ENCODE results near the gene TEN1. TPM values are rescaled to one million over a fixed set of nuclear protein-coding genes. Genes with fewer than 3 reads are reported as not detected.

The TEN1 gene
- total and polyA plus RNA-seq, 2 of the 13 experiments (the other 11 are each of a cell fraction or from before 2014, with no cell fraction given) = 18.0 to 21.3 TPM

- TF ChIP-seq, protein P1, sequence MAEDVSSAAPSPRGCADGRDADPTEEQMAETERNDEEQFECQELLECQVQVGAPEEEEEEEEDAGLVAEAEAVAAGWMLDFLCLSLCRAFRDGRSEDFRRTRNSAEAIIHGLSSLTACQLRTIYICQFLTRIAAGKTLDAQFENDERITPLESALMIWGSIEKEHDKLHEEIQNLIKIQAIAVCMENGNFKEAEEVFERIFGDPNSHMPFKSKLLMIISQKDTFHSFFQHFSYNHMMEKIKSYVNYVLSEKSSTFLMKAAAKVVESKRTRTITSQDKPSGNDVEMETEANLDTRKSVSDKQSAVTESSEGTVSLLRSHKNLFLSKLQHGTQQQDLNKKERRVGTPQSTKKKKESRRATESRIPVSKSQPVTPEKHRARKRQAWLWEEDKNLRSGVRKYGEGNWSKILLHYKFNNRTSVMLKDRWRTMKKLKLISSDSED (CRISPR knock-in tag; IDR thresholded peaks at IDR 0.05) = no peak
These were observed 67.0 kb downstream of the TEN1 start (continued) for GRCh38 chr17:76046064-76046463.

DNA sequence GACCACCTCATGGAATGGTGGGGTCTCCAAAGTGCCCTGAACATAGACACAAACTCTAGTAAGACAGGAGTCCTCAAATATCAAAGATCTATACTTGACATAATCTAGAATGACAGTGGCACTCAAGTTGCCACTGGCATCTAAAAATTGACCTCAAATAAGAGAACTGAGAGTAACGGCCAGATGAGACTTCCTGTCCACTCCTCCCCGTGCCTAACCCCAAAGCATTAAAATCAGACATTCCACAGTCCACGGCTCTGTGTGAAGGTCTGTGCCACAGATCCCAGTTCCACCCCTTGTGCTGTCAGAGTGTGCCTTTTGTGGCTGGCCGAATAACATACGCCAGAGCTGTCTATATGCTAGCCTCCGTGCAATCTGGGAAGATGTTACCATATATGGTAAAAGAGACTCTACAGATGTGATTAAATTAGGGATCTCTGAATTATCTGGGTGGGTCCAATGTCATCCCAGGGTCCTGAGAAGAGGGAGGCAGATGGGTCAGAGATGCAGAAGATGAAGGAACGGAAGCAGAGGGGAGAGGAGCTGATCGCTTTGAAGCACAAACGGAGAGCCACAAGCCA lies 69.1 kb downstream of the TEN1 start:
- Histone ChIP-seq H2AFZ (ENCODE audit: low read length) (no peak overlapping the region), H3K9me3 (ENCODE audit: low read length) (no peaks in the 10 kb centered on the region), H3K79me2 (ENCODE audit: insufficient read depth, low read length) (no peaks in the 10 kb centered on the region), H3K9ac (ENCODE audit: insufficient read depth, low read depth, low read length) (no peak overlapping the region), H3K4me3 (replicated peaks in 1 of 3; ENCODE audit: insufficient read depth in 1 of 3, low read depth in 2 of 3, low read length in 3 of 3) (no peak overlapping the region), H4K20me1 (ENCODE audit: insufficient read depth, low read length) (no peaks in the 10 kb centered on the region), H3K27me3 (ENCODE audit: control insufficient read depth in 1 of 2, insufficient read depth in 2 of 2, low read length in 2 of 2) (no peaks in the 10 kb centered on the region), H3K27ac (ENCODE audit: extremely low read length, insufficient read depth, low read length) (no peak overlapping the region), H3K4me1 (ENCODE audit: insufficient read depth, low read length) (no peaks in the 10 kb centered on the region), H3K36me3 (replicated peaks in 1 of 2; ENCODE audit: control insufficient read depth in 1 of 2, insufficient read depth in 2 of 2, low read length in 2 of 2) (peaks cover 59 to 90% of the 10 kb centered on the region in 2 experiments), H3K4me2 (ENCODE audit: low read depth, low read length) (no peak overlapping the region)
- TF ChIP-seq PAX8 (CRISPR knock-in tag; IDR thresholded peaks at IDR 0.05; ENCODE audit: borderline replicate concordance) (no peak), ZNF746 (CRISPR knock-in tag; IDR thresholded peaks at IDR 0.05) (no peak), MLLT10 (CRISPR knock-in tag; IDR thresholded peaks at IDR 0.05) (no peak), FOXK1 (CRISPR knock-in tag; IDR thresholded peaks at IDR 0.05; ENCODE audit: borderline replicate concordance, low read depth) (no peak)
- no peak for ATAC-seq
- CTCF ChIA-PET (ENCODE audit: low intra/inter-chr PET ratio, low total read pairs) = no interaction called here
- DNase-seq (ENCODE audit: low spot score) = no peak
- FAIRE-seq = no peak
- in situ Hi-C loops (cut with HindIII; ENCODE audit: extremely low pct_ligation_motif_present, low pct_unique_long_range_greater_than_20kb) (no loop called here), intact Hi-C loops (cut with micrococcal nuclease; ENCODE audit: unreplicated experiment) (no loop called here)
- 98% methylated on average over 9 of the region's 9 CpGs for WGBS (ENCODE audit: low lambda C conversion rate)
- no TSS peak for BruUV-seq (replicated peaks)
- POLR2A ChIA-PET = no interaction called here

DNA sequence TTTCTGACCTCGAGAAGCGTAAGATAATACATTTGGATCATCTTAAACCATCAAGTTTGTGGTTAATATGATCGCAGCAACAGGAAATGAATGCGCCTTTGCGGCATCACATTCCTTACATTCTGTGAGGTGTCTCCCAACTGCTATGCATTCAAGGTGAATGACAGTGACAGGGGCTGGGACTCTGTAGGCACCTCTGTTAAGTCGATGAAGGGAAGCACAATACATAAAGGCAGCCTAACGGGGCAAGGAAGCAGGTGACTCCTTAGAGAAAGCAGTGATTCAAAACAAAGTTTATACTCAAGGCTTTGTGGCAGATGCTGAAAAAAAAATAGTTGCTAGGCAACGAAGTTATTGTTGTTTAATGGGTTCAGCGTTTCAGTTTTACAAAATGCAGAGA lies 69.7 kb downstream of the TEN1 start:
- no peaks in the 10 kb centered on the region for H3K9me3 ChIP-seq (ENCODE audit: low read length)
- ATAC-seq = no peak
- H3K79me2 ChIP-seq (ENCODE audit: insufficient read depth, low read length) = no peaks in the 10 kb centered on the region
- FAIRE-seq = no peak
- peaks cover 59 to 90% of the 10 kb centered on the region in 2 experiments for H3K36me3 ChIP-seq (replicated peaks in 1 of 2; ENCODE audit: control insufficient read depth in 1 of 2, insufficient read depth in 2 of 2, low read length in 2 of 2)
- TF ChIP-seq RFX1 (IDR thresholded peaks at IDR 0.05) = peak; percentile 24; the same call in 1 of the 2 replicates
- TF ChIP-seq SETDB1 (CRISPR knock-in tag; IDR thresholded peaks at IDR 0.05; ENCODE audit: borderline replicate concordance) = no peak
- no peak overlapping the region for H3K27ac ChIP-seq (ENCODE audit: extremely low read length, insufficient read depth, low read length)
- H3K27me3 ChIP-seq (ENCODE audit: control insufficient read depth in 1 of 2, insufficient read depth in 2 of 2, low read length in 2 of 2) = no peaks in the 10 kb centered on the region
- no peaks in the 10 kb centered on the region for H4K20me1 ChIP-seq (ENCODE audit: insufficient read depth, low read length)
- in situ Hi-C loops (cut with HindIII; ENCODE audit: extremely low pct_ligation_motif_present, low pct_unique_long_range_greater_than_20kb) = no loop called here
- DNase-seq (ENCODE audit: low spot score) = no peak
- H3K4me2 ChIP-seq (ENCODE audit: low read depth, low read length) = no peak overlapping the region
- ChIA-PET POLR2A (interaction anchor here (0.6 kb wide), 1 partner anchor 437 kb away, joined by 4 read pairs; no protein-coding TSS in a partner anchor), CTCF (ENCODE audit: low intra/inter-chr PET ratio, low total read pairs) (no interaction called here)
- BruUV-seq (replicated peaks) = no TSS peak
- intact Hi-C loops (cut with micrococcal nuclease; ENCODE audit: unreplicated experiment) = no loop called here
- no peak overlapping the region for H3K4me3 ChIP-seq (replicated peaks in 1 of 3; ENCODE audit: insufficient read depth in 1 of 3, low read depth in 2 of 3, low read length in 3 of 3)
- H2AFZ ChIP-seq (ENCODE audit: low read length) = no peak overlapping the region
- 96% methylated on average over 9 of the region's 9 CpGs for WGBS (ENCODE audit: low lambda C conversion rate)
- H3K9ac ChIP-seq (ENCODE audit: insufficient read depth, low read depth, low read length) = no peak overlapping the region
- H3K4me1 ChIP-seq (ENCODE audit: insufficient read depth, low read length) = no peaks in the 10 kb centered on the region

Measured in HepG2 (cell line).